ENCODE results near the gene ZMPSTE24.

Gene ZMPSTE24

GRCh38 chr1:40300249-40300567 lies 42.2 kb downstream of the ZMPSTE24 start:
- TF ChIP-seq TAF1 (IDR thresholded peaks at IDR 0.05; ENCODE audit: borderline replicate concordance, insufficient read depth, low read length): no peak

- TF ChIP-seq SIN3A (IDR thresholded peaks at IDR 0.05; ENCODE audit: borderline replicate concordance, insufficient read depth, low read length): no peak
- no peak for TF ChIP-seq FOXP2 (optimal IDR thresholded peaks at IDR 0.05; ENCODE audit: borderline replicate concordance, extremely low read depth, extremely low read length, insufficient read depth)
- TF ChIP-seq TAF1 (IDR thresholded peaks at IDR 0.05; ENCODE audit: borderline replicate concordance, insufficient read depth, low read length): no peak
- TF ChIP-seq REST (IDR thresholded peaks at IDR 0.05; ENCODE audit: insufficient read depth in 1 of 2, low read depth in 2 of 2, low read length in 2 of 2): no peak
- no peak for TF ChIP-seq POLR2AphosphoS5 (IDR thresholded peaks at IDR 0.05; ENCODE audit: low read depth, low read length)
These were observed 42.6 kb downstream of the ZMPSTE24 start for GRCh38 chr1:40300651-40301050.

- TF ChIP-seq TAF1 (IDR thresholded peaks at IDR 0.05; ENCODE audit: borderline replicate concordance, insufficient read depth, low read length): no peak
- no peak for TF ChIP-seq REST (IDR thresholded peaks at IDR 0.05; ENCODE audit: insufficient read depth in 1 of 2, low read depth in 2 of 2, low read length in 2 of 2)
- no peak for TF ChIP-seq FOXP2 (optimal IDR thresholded peaks at IDR 0.05; ENCODE audit: borderline replicate concordance, extremely low read depth, extremely low read length, insufficient read depth)
- no peak for TF ChIP-seq SIN3A (IDR thresholded peaks at IDR 0.05; ENCODE audit: borderline replicate concordance, insufficient read depth, low read length)
- no peak for TF ChIP-seq POLR2AphosphoS5 (IDR thresholded peaks at IDR 0.05; ENCODE audit: low read depth, low read length)
These were observed 43.0 kb downstream of the ZMPSTE24 start for GRCh38 chr1:40301066-40301465.

GRCh38 chr1:40301541-40302299 lies 43.7 kb downstream of the ZMPSTE24 start:
- TF ChIP-seq POLR2AphosphoS5 (IDR thresholded peaks at IDR 0.05; ENCODE audit: low read depth, low read length) (no peak), TAF1 (IDR thresholded peaks at IDR 0.05; ENCODE audit: borderline replicate concordance, insufficient read depth, low read length) (no peak), FOXP2 (optimal IDR thresholded peaks at IDR 0.05; ENCODE audit: borderline replicate concordance, extremely low read depth, extremely low read length, insufficient read depth) (no peak), SIN3A (IDR thresholded peaks at IDR 0.05; ENCODE audit: borderline replicate concordance, insufficient read depth, low read length) (no peak), REST (IDR thresholded peaks at IDR 0.05; ENCODE audit: insufficient read depth in 1 of 2, low read depth in 2 of 2, low read length in 2 of 2) (no peak)

- no peak for TF ChIP-seq SIN3A (IDR thresholded peaks at IDR 0.05; ENCODE audit: borderline replicate concordance, insufficient read depth, low read length)
- TF ChIP-seq POLR2AphosphoS5 (IDR thresholded peaks at IDR 0.05; ENCODE audit: low read depth, low read length): no peak
- TF ChIP-seq TAF1 (IDR thresholded peaks at IDR 0.05; ENCODE audit: borderline replicate concordance, insufficient read depth, low read length): no peak
- no peak for TF ChIP-seq FOXP2 (optimal IDR thresholded peaks at IDR 0.05; ENCODE audit: borderline replicate concordance, extremely low read depth, extremely low read length, insufficient read depth)
These were observed 44.4 kb downstream of the ZMPSTE24 start for GRCh38 chr1:40302475-40302874.

GRCh38 chr1:40303051-40303771 lies 45.2 kb downstream of the ZMPSTE24 start:
- TF ChIP-seq REST (IDR thresholded peaks at IDR 0.05; ENCODE audit: insufficient read depth in 1 of 2, low read depth in 2 of 2, low read length in 2 of 2) (no peak), TAF1 (IDR thresholded peaks at IDR 0.05; ENCODE audit: borderline replicate concordance, insufficient read depth, low read length) (no peak), POLR2AphosphoS5 (IDR thresholded peaks at IDR 0.05; ENCODE audit: low read depth, low read length) (no peak), FOXP2 (optimal IDR thresholded peaks at IDR 0.05; ENCODE audit: borderline replicate concordance, extremely low read depth, extremely low read length, insufficient read depth) (no peak), SIN3A (IDR thresholded peaks at IDR 0.05; ENCODE audit: borderline replicate concordance, insufficient read depth, low read length) (no peak)
